Fibroblast of skin of abdomen (primary cell): ENCODE results near the gene XKR7. TPM values are rescaled to one million over a fixed set of nuclear protein-coding genes. Genes with fewer than 3 reads are reported as not detected.
"Not testable (repeated sequence)": the region's sequence is repeated elsewhere in the genome, so short reads cannot be mapped to it uniquely, and the experiment has no call there.

Experiments used
- DNase-seq: peaks from one replicate; pipeline ENCODE4 v3.0.0-alpha.2; 2013
- polyA plus RNA-seq, 2 experiments: library from polyadenylated mRNA; unstranded; fragments of 120-200 nt; gene quantifications; one replicate each; pipeline ENCODE4 v1.2.1, GENCODE V29; 2013; ENCODE audit not compliant: insufficient read length in 2 of 2

XKR7 gene, protein sequence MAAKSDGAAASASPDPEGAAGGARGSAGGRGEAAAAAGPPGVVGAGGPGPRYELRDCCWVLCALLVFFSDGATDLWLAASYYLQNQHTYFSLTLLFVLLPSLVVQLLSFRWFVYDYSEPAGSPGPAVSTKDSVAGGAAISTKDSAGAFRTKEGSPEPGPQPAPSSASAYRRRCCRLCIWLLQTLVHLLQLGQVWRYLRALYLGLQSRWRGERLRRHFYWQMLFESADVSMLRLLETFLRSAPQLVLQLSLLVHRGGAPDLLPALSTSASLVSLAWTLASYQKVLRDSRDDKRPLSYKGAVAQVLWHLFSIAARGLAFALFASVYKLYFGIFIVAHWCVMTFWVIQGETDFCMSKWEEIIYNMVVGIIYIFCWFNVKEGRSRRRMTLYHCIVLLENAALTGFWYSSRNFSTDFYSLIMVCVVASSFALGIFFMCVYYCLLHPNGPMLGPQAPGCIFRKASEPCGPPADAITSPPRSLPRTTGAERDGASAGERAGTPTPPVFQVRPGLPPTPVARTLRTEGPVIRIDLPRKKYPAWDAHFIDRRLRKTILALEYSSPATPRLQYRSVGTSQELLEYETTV
- polyA plus RNA-seq (2013, experiment 1 of 2; ENCODE audit: insufficient read length) = not detected
- not detected for polyA plus RNA-seq (2013, experiment 2 of 2; ENCODE audit: insufficient read length)

DNA sequence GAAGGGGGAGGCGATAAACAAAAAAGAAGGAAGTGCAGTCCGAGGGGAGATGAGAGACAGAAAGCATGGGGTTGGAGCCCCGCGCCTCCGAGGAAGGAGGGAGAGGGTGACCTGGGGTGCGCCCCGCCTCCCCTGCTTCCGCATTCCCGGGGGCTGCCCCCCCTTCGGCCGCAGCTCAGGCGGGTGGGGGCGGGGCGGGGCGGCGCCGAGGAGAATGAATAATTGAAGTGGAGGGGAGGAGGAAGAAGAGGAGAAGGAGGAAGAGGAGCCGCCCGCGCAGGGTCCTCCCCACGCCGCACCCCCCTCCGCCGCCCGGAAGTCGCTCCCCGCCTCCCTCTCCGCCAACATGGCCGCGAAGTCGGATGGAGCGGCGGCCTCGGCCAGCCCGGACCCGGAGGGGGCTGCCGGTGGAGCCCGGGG, at the start of gene XKR7:
XKR7 (plus strand) TSS at position 322 of the 420 bp plus-strand sequence; CDS start at position 347, 25 bp downstream.
- no peak for DNase-seq

DNA sequence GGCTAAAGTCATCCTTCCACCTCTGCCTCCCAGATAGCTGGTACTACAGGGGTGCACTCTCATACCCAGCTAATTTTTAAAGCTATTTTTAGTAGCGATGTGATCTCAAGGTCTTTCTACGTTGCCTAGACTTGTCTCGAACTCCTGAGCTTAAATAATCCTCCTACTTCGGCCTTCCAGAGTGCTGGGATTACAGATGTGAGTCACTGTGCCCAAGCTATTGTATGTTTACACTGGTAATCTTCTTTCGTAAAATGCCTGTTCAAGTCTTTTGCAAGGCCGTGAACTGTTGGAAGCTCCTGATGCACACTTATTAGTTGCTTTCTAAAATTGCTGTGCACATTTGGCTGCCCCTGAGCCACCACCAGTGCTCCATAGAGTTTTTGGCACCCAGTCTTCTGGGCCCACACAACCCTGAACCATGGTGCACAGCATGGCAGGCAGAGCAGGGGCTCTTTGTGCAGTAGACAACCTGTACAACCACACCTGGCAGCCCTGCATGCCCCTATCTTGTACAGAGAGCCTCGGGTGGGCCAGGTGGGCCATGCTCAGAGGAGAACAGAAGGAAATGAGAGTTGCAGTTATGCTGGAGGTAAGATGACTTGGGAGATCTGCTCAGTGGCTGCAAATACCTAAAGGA, 49.4 kb upstream of the XKR7 start:
- DNase-seq = no peak

DNA sequence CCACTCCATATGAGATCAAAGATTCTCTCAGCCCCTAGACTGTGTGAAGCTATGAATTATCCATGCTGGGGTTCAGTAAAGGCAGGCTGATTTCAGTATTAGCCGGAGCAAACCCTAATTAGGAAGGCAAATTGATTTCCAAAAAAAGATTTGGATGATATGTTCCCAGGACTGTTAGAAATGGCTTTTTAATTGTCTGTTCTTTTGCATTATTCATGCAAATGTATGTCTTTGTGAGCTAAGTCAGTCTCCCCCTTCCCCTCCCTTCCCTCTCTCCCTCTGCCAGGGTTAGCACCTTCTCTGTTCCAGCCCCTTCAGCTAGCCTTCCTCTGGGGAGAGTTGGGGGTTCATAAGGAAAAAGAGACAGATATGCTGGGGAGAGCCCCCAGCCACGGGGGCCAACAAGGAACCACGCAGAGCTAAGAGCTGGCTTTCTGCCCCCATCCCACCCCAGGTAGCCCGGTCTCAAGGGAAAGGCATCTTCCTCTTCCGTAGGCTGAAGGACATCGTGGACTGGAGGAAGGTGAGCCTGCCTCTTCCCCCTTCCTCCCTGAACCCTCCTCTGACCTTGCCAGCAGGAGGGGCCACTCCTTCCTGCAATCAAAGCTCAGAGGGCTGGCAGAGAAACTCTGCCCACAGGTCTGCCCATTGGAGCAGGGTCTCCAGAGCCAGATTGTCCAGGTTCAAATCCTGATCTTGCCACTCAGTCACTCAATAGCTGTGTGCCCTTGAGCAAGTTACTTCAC, 48.4 kb upstream of the XKR7 start:
- DNase-seq = no peak

DNA sequence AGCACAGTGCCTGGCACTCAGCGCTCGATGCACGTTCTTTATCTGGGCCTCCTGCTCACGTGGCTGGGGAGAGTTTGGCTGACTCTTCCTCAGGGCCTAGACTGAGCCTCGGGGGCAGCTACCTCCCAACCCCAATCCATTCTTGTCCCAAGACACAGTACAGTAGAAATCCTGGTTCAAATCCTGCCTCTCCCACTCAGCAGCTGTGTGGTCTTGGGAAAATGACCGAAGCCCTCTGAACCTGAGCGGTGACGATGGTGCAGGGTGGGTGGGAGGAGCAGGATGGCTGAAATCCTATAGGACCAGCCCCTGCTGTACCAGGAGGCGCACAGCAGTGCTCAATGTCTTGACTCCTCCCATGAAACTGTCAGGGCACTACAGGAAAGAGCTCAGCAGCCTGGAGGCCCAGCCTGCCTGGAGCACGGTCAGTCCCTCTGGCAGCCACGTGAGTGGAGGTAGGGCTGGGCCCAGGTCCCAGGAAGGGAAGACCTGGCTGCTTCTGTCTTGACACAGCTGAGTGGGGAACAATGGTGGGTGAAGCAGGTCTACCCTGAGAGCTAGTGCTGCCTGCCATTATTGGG, 47.6 kb upstream of the XKR7 start:
- DNase-seq = no peak

DNA sequence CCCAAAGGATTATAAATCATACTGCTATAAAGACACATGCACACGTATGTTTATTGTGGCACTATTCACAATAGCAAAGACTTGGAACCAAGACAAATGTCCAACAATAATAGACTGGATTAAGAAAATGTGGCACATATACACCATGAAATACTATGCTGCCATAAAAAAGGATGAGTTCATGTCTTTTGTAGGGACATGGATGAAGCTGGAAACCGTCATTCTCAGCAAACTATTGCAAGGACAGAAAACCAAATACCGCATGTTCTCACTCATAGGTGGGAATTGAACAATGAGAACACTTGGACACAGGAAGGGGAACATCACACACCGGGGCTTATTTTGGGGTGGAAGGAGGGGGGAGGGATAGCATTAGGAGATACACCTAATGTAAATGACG, 46.5 kb upstream of the XKR7 start:
- not testable (repeated sequence) for DNase-seq

DNA sequence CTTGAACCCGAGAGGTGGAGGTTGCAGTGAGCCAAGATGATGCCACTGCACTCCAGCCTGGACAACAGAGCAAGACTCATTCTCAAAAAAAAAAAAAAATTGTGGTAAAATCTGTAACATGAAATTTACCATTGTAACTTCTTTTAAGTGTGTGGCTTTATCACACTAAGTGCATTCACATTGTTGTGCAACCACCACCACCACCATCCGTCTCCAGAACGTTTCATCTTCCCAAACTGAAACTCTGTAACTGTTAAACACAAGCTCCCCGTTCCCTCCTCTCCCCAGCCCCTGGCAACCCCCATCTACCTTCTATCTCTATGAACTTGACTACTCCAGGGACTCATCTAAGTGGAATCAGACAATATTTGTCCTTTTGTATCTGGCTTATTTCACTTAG, 45.8 kb upstream of the XKR7 start:
- no peak for DNase-seq

DNA sequence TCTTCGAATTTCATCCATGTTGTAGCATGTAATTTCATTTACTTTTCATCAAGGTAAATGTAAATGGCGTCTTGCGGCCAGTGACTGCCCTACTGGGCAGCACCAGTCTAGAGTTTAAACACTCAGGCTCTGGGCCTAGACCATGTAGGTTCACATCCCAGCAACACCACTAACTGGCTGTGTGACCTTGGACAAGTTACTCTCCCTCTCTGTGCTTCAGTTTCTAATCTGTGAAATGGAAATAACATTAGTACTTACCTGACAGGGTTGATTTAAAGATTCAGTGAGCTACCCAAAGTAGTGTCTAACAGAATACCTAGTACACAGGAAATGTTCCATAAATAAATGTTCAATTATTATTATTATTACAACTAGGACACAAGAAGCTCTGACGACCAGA, 45.4 kb upstream of the XKR7 start:
- DNase-seq = no peak

DNA sequence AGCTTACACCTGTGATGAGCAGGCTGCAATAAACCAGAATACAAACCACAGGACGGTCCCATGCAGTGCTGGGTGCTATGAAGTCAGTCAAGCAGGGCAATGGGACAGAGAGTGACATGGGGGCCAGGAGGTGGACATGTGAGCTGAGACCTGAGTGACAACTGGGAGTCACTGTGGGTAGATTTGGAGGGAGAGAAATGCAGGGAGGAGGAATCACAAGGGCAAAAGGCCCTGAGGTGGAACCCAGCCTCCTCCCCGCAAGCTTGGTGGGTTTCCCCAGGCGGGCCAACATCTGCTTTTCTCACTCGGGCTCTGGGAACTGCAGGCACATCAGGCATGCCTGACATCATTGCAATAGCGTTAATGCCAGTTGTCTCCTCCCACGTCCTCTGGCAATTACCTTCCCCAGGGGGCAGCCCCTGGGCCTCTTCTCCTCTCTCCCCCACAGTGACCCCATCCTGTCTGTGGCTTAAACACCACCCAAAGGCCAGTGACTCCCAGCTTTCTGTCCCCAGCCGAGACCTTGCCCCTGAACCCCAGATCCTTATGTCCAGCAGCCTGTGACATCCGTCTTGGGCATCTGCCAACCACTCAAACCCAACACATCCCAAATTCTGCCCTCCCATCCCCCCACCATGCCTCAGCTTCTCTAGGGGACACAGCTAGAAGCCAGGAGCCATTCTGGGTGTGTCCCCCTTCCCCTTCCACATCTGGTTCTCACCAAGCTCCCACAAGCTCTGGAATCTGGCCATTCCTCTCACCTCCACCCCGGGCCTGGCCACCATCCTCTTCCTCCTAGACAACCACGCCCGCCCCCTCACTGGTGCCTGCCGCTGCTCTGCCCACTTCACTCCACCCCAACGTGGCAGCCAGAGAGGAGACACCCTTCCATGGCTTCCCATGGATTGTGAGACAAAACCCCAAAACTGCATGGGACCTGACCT, 44.3 kb upstream of the XKR7 start:
- no peak for DNase-seq

DNA sequence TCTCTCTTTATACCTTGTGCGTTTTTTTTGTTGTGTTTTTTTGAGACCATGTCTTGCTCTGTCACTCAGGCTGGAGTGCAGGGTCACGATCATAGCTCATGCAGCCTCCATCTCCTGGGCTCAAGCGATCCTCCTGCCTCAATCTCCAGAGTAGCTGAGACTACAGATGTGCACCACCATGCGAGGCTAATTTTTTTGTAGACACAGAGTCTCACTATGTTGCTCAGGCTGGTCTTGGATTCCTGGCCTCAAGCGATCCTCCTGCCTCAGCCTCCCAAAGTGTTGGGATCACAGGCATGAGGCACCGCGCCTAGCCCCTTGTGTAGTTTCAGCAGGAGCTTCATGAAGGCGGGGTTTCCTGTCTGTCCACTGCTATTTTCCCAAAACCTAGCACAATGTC, 43.4 kb upstream of the XKR7 start:
- no peak for DNase-seq

DNA sequence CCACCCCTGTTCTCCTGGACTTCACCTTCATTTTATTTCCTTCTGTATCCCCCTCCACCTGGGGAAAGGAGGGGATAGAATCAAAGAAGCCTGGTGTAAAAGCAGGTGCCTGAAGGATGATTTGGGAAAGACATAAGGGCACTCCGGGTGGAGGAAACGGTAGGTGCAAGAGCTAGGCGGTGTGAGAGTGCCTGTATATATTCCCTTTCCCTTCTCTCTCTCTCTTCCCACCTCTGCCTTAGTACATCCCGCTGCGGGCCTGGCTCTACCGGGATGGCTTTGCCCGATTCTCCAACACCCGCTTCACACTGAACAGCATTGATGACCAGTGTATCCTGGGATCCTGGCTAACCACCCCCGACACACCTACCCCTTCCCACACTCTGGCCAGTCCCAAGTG, 42.3 kb upstream of the XKR7 start:
- no peak for DNase-seq

DNA sequence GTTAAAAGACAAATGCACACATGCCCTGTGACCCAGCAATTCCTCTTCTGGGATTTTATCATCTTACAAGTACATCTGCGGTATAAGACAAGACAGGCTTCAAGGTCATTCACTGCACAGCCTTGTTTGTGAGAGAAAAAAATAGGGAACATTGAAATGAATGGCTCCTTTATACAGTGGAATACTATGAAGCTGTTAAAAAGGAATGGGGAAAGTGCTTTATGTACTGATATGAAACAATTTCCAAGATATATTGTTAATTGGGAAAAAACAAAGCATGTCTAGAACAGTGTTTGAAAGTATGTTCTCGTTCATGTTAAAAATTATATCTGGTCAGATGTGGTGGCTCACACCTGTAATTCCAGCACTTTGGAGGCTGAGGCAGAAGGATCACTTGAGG, 41.5 kb upstream of the XKR7 start:
- no peak for DNase-seq

DNA sequence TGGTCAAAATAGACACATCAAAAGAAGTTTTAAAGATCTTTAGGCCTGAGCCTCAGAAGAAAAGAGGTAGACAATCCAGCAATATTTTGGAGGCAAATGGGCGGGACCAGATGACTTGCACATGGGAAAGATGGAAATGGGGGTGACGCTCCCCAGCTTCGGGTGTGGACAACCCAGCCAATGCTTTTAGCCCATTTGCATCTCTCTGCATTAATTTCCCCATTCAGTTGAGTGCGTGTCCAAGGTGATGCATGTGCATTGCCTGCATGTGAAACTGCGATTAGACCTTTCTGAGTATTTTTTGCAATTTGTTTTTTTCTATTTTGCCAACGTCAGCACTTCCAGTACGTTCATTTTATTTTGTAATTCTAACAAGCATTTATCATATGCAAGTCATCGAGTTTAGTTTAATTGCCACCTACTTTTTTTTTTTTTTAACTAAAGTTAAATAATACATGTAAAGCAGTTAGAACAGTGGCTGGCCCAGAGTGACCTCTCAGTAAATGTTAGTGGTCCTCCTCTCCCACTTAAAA, 40.3 kb upstream of the XKR7 start:
- no peak for DNase-seq

DNA sequence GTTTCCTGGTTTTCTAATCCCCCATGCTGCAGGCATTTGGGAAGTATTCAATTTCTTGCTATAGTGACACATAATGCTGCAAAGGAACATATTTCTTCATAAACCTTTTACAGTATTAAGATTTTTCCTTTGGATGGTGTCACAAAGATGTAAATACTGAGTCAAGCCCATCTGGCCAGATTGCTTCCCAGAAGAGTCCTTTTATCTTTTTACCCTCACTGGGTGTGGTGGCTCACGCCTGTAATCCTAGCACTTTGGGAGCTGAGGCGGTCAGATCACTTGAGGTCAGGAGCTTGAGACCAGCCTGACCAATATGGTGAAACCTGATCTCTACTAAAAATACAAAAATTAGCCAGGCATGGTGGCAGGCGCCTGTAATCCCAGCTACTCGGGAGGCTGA, 38.3 kb upstream of the XKR7 start:
- not testable (repeated sequence) for DNase-seq

DNA sequence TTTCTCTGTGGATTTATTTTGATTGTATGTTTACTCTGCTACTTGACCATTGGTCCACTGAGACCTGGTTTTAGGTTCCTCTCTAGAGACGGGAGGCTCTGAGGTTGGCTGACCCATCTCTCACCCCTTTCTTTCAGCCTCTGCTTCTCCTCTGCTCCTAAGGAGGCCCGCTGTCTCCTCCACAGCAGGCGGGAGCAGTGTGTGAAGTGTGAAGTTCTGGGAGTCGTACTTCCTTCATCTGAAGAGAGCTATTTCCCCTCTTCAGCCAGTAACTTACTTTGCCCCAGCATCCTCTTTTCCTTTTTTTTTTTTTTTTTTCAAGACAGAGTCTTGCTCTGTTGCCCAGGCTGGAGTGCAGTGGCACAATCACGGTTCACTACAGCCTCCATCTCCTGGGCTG, 37.2 kb upstream of the XKR7 start:
- DNase-seq = no peak

DNA sequence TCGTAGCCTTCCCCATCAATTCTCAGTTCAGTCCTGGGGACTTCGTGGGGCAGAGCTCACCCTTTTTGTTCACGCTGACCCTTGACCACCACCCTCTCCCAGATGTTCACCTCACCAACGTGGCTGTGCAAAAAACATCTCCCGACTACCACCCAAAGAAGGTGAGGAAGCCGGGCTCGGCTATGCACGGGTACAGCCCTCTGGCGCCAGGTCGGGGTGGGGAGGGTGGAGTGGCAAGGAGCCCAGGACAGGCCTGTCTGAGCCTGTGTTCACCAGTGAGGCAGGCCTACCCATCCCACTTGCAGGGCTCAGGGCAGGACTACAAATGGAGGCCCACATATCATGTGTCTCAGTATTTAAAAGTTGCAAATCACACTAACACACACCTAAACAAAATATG, 34.3 kb upstream of the XKR7 start:
- DNase-seq = no peak

DNA sequence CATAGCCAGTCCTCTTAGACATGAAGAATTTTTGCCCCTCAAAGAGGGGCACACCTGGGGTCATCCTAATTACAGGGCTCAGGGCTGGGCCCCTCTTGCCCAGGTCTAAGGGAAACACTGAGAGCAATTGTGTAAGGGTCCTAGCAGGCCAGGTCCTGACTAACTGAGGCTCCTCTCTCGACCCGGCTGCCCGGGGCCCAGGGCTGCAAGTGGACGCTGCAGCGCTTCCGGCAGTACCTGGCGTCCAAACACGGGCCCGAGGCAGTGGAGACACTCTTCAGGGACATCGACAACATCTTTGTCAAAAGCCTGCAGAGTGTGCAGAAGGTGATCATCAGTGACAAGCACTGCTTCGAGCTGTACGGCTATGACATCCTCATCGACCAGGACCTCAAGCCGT, 33.5 kb upstream of the XKR7 start:
- no peak for DNase-seq

DNA sequence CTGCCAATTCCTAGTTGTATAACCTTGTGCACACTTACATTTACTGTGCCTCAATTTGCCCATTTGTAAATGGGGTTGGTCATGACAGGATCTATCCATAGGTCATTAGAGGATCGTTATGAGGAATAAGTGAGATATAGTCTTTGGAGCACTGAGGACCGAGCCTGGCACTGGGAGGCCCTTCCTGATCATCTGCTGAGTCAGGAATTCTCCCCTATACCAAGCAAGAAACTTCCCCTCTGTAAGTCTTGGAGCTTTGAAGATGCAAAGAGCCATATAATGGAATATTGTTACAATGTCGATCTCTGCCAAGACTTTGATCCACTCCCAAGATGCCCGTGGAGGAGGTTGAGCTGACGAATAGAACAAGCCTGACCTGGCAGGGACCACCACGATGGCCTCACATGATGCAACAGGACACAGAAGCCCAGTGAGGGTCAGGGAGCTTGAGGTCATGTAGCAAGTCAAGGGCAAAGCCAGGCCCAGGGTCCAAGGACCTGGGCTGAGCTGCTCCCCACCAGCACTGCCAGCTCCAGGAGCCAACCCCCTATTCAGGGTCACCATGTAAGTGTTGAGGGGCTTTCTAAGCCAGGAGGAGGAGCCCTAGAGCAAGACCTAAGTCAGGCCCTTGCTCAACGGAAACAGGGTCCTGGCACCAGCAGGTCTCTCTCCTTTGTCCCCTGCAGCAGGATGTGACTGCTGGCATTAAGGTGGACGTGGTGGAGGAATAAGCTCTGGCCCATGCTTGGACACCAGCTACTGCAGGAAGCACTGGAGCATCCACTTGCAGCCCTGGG, 32.8 kb upstream of the XKR7 start:
- no peak for DNase-seq

DNA sequence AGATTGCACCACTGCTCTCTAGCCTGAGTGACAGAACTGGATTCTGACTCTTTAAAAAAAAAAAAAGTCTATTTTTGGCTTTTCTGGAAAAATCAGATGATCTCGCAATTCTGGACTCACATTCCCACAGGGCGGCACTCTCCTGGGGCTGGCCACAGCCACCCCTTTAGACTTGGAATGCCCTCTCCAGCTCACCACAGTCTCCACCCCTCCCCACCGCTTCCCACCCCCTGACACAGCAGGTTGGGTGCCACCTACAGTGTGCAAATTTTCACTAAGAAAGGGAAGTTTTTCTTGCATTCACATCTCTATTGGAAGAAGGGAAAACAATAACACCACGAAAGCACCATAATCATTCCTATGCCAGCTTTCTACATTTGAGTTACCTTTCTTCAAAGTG, 31.5 kb upstream of the XKR7 start:
- no peak for DNase-seq

DNA sequence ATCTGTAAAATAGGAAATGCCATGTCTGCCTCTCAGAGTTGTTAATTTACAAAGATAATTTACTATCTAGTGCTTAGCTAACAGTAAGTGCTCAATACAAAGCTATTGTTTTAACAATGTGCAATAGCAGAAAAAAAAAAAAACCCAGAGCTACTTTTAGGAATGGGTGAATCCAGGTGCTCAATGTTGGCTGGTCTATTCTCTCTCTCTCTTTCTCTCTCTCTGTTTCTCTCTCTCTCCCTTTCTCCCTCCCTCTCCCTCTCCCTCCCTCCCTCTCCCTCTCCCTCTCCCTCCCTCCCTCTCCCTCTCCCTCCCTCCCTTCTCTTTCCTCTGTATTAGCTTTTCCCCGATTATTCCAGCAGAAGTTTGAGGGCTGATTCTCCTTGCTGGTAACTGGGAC, 30.1 kb upstream of the XKR7 start:
- DNase-seq = no peak

DNA sequence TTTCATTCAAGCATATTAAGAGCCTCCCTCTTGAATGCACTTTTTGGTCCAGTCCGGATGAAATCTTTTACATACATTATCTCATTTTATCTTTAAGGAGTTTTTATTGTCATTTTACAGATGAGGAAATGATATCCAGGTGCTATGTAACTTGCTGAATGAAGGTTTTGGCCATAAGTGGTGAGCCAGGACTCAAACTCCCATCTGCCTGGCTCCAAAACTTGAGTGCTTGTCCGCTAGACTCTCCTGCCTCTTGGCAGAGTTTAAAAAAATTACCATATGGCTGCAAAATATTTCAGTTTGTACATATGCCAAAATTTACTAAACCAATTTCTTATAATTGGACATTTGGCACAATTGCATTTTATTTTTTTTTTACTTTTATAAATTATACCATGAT, 28.3 kb upstream of the XKR7 start:
- no peak for DNase-seq
